H1 (cell line): ENCODE results near the gene GRK5. TPM values are rescaled to one million over a fixed set of nuclear protein-coding genes. Genes with fewer than 3 reads are reported as not detected.

Experiments used
- EP300 ChIP-seq, 2 experiments: IDR thresholded peaks; 1 replicate in 1 of 2; 2 replicates in 1 of 2; pipeline ENCODE4 v1.6.1; 2011 to 2012; ENCODE audit warnings: low read depth in 2 of 2, low read length in 2 of 2, mild to moderate bottlenecking in 2 of 2, borderline replicate concordance in 1 of 2, inconsistent platforms in 1 of 2, moderate library complexity in 1 of 2
- RAD21 ChIP-seq, 2 experiments: IDR thresholded peaks in 1 of 2; conservative IDR thresholded peaks in 1 of 2; 2 replicates each; pipeline ENCODE4 v1.6.1; 2011; ENCODE audit warnings: low read depth in 2 of 2, low read length in 2 of 2, improper control_type of control experiment in 1 of 2, inconsistent platforms in 1 of 2, mild to moderate bottlenecking in 1 of 2, moderate library complexity in 1 of 2
- SP2 ChIP-seq: IDR thresholded peaks from 2 replicates; pipeline ENCODE4 v1.6.1; 2012; ENCODE audit warnings: mild to moderate bottlenecking, low read length, inconsistent platforms
- polyA plus RNA-seq, 7 experiments: library from polyadenylated mRNA; depleted of rRNA in 3 of 7; stranded (reverse) in 5 of 7; unstranded in 2 of 7; fragments of >200 nt in 5 of 7; fragments of 200-250 nt in 2 of 7; gene quantifications; 1 replicate in 5 of 7; 2 replicates in 1 of 7; 4 replicates in 1 of 7; pipeline versions ENCODE4 v1.2.1 to v1.2.3, GENCODE V29; 2011 to 2013; ENCODE audit warnings: missing spikeins in 2 of 7, mixed read lengths in 2 of 7
- total RNA-seq: library from RNA; stranded (reverse); fragmentation: NEBNext Ultra II Directional; extraction: Animal tissue kit (Norgen Biotek cat#: 25700); gene quantifications from 2 replicates; pipeline ENCODE4 v1.2.1, GENCODE V29; 2021

Gene GRK5
- total and polyA plus RNA-seq, 2 of the 8 experiments (the other 6 are each of a cell fraction or from before 2014, with no cell fraction given): 0.54 to 2.5 TPM

DNA sequence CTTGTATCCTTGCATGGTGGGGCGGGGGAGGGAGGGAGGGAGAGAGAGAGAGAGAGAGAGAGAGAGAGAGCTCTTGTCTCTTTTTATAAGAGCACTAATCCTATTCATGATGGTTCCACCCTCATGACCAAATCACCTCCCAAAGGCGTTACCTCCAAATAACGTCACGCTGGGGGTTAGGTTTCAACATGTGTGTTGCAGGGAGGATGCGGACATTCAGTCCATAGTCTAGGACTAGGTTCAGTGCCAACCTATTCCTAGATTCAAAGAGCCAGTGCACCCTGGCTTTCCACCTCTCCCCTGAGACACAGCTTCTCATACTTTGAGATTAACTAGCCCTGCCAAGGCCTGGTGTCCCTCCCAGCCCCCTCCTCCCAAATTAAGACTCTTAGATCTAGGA lies 123.0 kb downstream of the GRK5 start (continued):
- TF ChIP-seq EP300 (IDR thresholded peaks at IDR 0.05; ENCODE audit: borderline replicate concordance in 1 of 2, low read depth in 2 of 2, low read length in 2 of 2) (no peak), SP2 (no peak), RAD21 (IDR thresholded peaks at IDR 0.05 in 1 of 2, conservative IDR thresholded peaks at IDR 0.05 in 1 of 2; ENCODE audit: low read depth in 2 of 2, low read length in 2 of 2) (no peak)
